ENCODE data around the gene NOTCH1. TPM values are rescaled to one million over a fixed set of nuclear protein-coding genes. Genes with fewer than 3 reads are reported as not detected.
A peak's percentile ranks its signal among the peaks of the same experiment; 100 is the strongest.

The NOTCH1 gene
- total RNA-seq, 1 experiment from 2014 or later, result 39.2 TPM

- Histone ChIP-seq H3K4me2 (peak overlapping the region; percentile 77), H3K36me3 (ENCODE audit: low read depth) (no peaks in the 10 kb centered on the region), H3K27ac (peak overlapping the region; percentile 68), H4K20me1 (ENCODE audit: insufficient read depth) (no peaks in the 10 kb centered on the region), H3K9me2 (ENCODE audit: insufficient read depth) (no peaks in the 10 kb centered on the region), H3K79me2 (ENCODE audit: low read depth) (no peaks in the 10 kb centered on the region), H3K9me3 (ENCODE audit: insufficient read depth, low read depth) (no peaks in the 10 kb centered on the region), H3K27me3 (ENCODE audit: insufficient read depth, low read depth) (no peaks in the 10 kb centered on the region), H3K4me1 (replicated peaks; ENCODE audit: insufficient read depth) (peaks cover 29% of the 10 kb centered on the region), H3K4me3 (no peak overlapping the region), H2AFZ (no peak overlapping the region), H3F3A (ENCODE audit: insufficient read depth, low read depth) (peaks cover 21% of the 10 kb centered on the region; the same call in 1 of the 2 replicates)
- ChIA-PET CTCF (interaction anchor here (0.6 to 0.7 kb wide), 2 partner anchors 9 to 81 kb away, joined by 3 read pairs; no protein-coding TSS in a partner anchor), POLR2A (ENCODE audit: unreplicated experiment) (no interaction called here)
- DNase-seq, result peak; percentile 85 to 89
- intact Hi-C loops (cut with micrococcal nuclease; ENCODE audit: unreplicated experiment), result loop anchor here (1.0 kb wide), 1 partner anchor 9 kb away; no protein-coding TSS in a partner anchor
- BruUV-seq (replicated peaks), result TSS peak; percentile 32
- no peak for TF ChIP-seq EZH2 (IDR thresholded peaks at IDR 0.05; ENCODE audit: low read depth)
- no peak for TF ChIP-seq CTCF (conservative IDR thresholded peaks at IDR 0.05)
Observed at GRCh38 chr9:136567651-136568287, 21.9 kb upstream of the NOTCH1 start.

GRCh38 chr9:136566901-136567300 lies 21.1 kb upstream of the NOTCH1 start:
- ChIA-PET CTCF (no interaction called here), POLR2A (ENCODE audit: unreplicated experiment) (no interaction called here)
- no peaks in the 10 kb centered on the region for H3K36me3 ChIP-seq (ENCODE audit: low read depth)
- no peaks in the 10 kb centered on the region for H3K27me3 ChIP-seq (ENCODE audit: insufficient read depth, low read depth)
- no peak for TF ChIP-seq CTCF (conservative IDR thresholded peaks at IDR 0.05)
- no peak for TF ChIP-seq EZH2 (IDR thresholded peaks at IDR 0.05; ENCODE audit: low read depth)
- peaks cover 21% of the 10 kb centered on the region; the same call in 1 of the 2 replicates for H3F3A ChIP-seq (ENCODE audit: insufficient read depth, low read depth)
- no TSS peak for BruUV-seq (replicated peaks)
- intact Hi-C loops (cut with micrococcal nuclease; ENCODE audit: unreplicated experiment), result no loop called here
- DNase-seq, result no peak
- H2AFZ ChIP-seq, result no peak overlapping the region
- no peak overlapping the region for H3K27ac ChIP-seq
- H3K4me3 ChIP-seq, result no peak overlapping the region
- no peaks in the 10 kb centered on the region for H3K9me3 ChIP-seq (ENCODE audit: insufficient read depth, low read depth)
- no peaks in the 10 kb centered on the region for H3K79me2 ChIP-seq (ENCODE audit: low read depth)
- H4K20me1 ChIP-seq (ENCODE audit: insufficient read depth), result no peaks in the 10 kb centered on the region
- no peaks in the 10 kb centered on the region for H3K9me2 ChIP-seq (ENCODE audit: insufficient read depth)
- no peak overlapping the region for H3K4me2 ChIP-seq
- peaks cover 29% of the 10 kb centered on the region for H3K4me1 ChIP-seq (replicated peaks; ENCODE audit: insufficient read depth)

- peaks cover 29% of the 10 kb centered on the region for H3K4me1 ChIP-seq (replicated peaks; ENCODE audit: insufficient read depth)
- no peaks in the 10 kb centered on the region for H3K79me2 ChIP-seq (ENCODE audit: low read depth)
- H4K20me1 ChIP-seq (ENCODE audit: insufficient read depth), result no peaks in the 10 kb centered on the region
- ChIA-PET CTCF (no interaction called here), POLR2A (ENCODE audit: unreplicated experiment) (no interaction called here)
- H3F3A ChIP-seq (ENCODE audit: insufficient read depth, low read depth), result peaks cover 21% of the 10 kb centered on the region; the same call in 1 of the 2 replicates
- no peak overlapping the region for H3K27ac ChIP-seq
- intact Hi-C loops (cut with micrococcal nuclease; ENCODE audit: unreplicated experiment), result no loop called here
- no peaks in the 10 kb centered on the region for H3K36me3 ChIP-seq (ENCODE audit: low read depth)
- H3K4me3 ChIP-seq, result no peak overlapping the region
- no peaks in the 10 kb centered on the region for H3K27me3 ChIP-seq (ENCODE audit: insufficient read depth, low read depth)
- H3K4me2 ChIP-seq, result no peak overlapping the region
- no TSS peak for BruUV-seq (replicated peaks)
- no peaks in the 10 kb centered on the region for H3K9me3 ChIP-seq (ENCODE audit: insufficient read depth, low read depth)
- no peak for DNase-seq
- no peak overlapping the region for H2AFZ ChIP-seq
- TF ChIP-seq CTCF (conservative IDR thresholded peaks at IDR 0.05) (no peak), EZH2 (IDR thresholded peaks at IDR 0.05; ENCODE audit: low read depth) (no peak)
- no peaks in the 10 kb centered on the region for H3K9me2 ChIP-seq (ENCODE audit: insufficient read depth)
Observed at GRCh38 chr9:136566553-136566895, 20.7 kb upstream of the NOTCH1 start.
